IMR-90 (cell line): ENCODE measurements around the gene RNF141. TPM values are rescaled to one million over a fixed set of nuclear protein-coding genes. Genes with fewer than 3 reads are reported as not detected.

Experiments used
- ATAC-seq: fragments of 200-7000 bp; cut with Tn5 transposase; 2 replicates; pipeline ENCODE4 v1.9.1; 2020; ENCODE audit warnings: low read depth, mild to moderate bottlenecking, moderate library complexity
- BruUV-seq: library from RNA; stranded (reverse); fragments of 400-500 nt; replicated peaks from 2 replicates; lab custom pipeline; 2021; lab: Mats Ljungman, UMichigan
- CTCF ChIA-PET: fragments of 300-600 bp; formaldehyde crosslinking; extraction: SDS; loops from one replicate; lab custom pipeline; 2021; ENCODE audit warnings: antibody characterized with exemption; lab: Yijun Ruan, JAX
- POLR2A ChIA-PET: fragments of 300-600 bp; sonication (Branson Sonifier 250); formaldehyde crosslinking; loops from one replicate; lab custom pipeline; 2022; ENCODE audit warnings: antibody characterized with exemption; ENCODE audit not compliant: unreplicated experiment; lab: Charles Lee
- DNase-seq: peaks from one replicate; pipeline ENCODE4 v3.0.0; 2013
- H2AFZ ChIP-seq: replicated peaks from 2 replicates; pipeline ENCODE3; 2013; ENCODE audit warnings: low read length, mild to moderate bottlenecking; ENCODE audit not compliant: poor library complexity
- H2AK5ac ChIP-seq: 2 replicates; pipeline ENCODE4 v1.6.1; 2013; ENCODE audit warnings: low read depth, low read length, inconsistent platforms
- H2AK9ac ChIP-seq: replicated peaks from 2 replicates; pipeline ENCODE3; 2013; ENCODE audit warnings: mild to moderate bottlenecking, low read depth, low read length, moderate library complexity; ENCODE audit not compliant: poor library complexity
- H2BK120ac ChIP-seq: 2 replicates; pipeline ENCODE4 v1.6.1; 2013; ENCODE audit warnings: low read depth, low read length, inconsistent platforms
- H2BK15ac ChIP-seq: 3 replicates; pipeline ENCODE4 v1.6.1; 2013; ENCODE audit warnings: low read depth, low read length, inconsistent platforms
- H2BK20ac ChIP-seq: 2 replicates; pipeline ENCODE4 v1.6.1; 2013; ENCODE audit warnings: low read depth, mild to moderate bottlenecking, inconsistent platforms, low read length, moderate library complexity
- H2BK5ac ChIP-seq: 2 replicates; pipeline ENCODE4 v1.6.1; 2013; ENCODE audit warnings: mild to moderate bottlenecking, low read depth, low read length, inconsistent platforms; ENCODE audit not compliant: poor library complexity, severe bottlenecking
- H3K14ac ChIP-seq: replicated peaks from 2 replicates; pipeline ENCODE4 v1.6.1; 2013; ENCODE audit warnings: low read depth, low read length, inconsistent platforms
- H3K18ac ChIP-seq: 2 replicates; pipeline ENCODE4 v1.6.1; 2013; ENCODE audit warnings: low read depth, low read length, control low read depth
- H3K23ac ChIP-seq: 2 replicates; pipeline ENCODE4 v1.6.1; 2013; ENCODE audit warnings: low read depth, low read length, inconsistent platforms
- H3K27ac ChIP-seq: 2 replicates; pipeline ENCODE4 v1.5.1; 2013; ENCODE audit warnings: mild to moderate bottlenecking, control low read depth, low read length; ENCODE audit not compliant: insufficient read depth
- H3K27me3 ChIP-seq: 2 replicates; pipeline ENCODE4 v1.6.1; 2013; ENCODE audit warnings: low read length; ENCODE audit not compliant: control insufficient read depth, insufficient read depth
- H3K36me3 ChIP-seq: 2 replicates; pipeline ENCODE4 v1.6.1; 2013; ENCODE audit warnings: low read length, mixed read lengths; ENCODE audit not compliant: control insufficient read depth, insufficient read depth
- H3K4ac ChIP-seq: 2 replicates; pipeline ENCODE4 v1.6.1; 2013; ENCODE audit warnings: low read depth, low read length, inconsistent platforms
- H3K4me1 ChIP-seq: 2 replicates; pipeline ENCODE4 v1.6.1; 2013; ENCODE audit warnings: low read length, mixed read lengths; ENCODE audit not compliant: control insufficient read depth, insufficient read depth
- H3K4me2 ChIP-seq: 2 replicates; pipeline ENCODE4 v1.6.1; 2013; ENCODE audit warnings: low read depth, mild to moderate bottlenecking, control low read depth, low read length, moderate library complexity
- H3K4me3 ChIP-seq: 2 replicates; pipeline ENCODE4 v1.5.1; 2013; ENCODE audit warnings: low read depth, mild to moderate bottlenecking, control low read depth, low read length, moderate library complexity; ENCODE audit not compliant: insufficient read depth
- H3K56ac ChIP-seq: 2 replicates; pipeline ENCODE4 v1.6.1; 2013; ENCODE audit warnings: low read length, inconsistent platforms; ENCODE audit not compliant: insufficient read depth; ENCODE audit errors: extremely low read depth
- H3K79me1 ChIP-seq, 2 experiments: 2 replicates each; pipeline ENCODE4 v1.6.1; 2013; ENCODE audit warnings: low read length in 2 of 2, inconsistent platforms in 1 of 2, low read depth in 1 of 2
- H3K9ac ChIP-seq: 2 replicates; pipeline ENCODE4 v1.6.1; 2013; ENCODE audit warnings: low read depth, low read length, control low read depth
- H3K9me1 ChIP-seq: 2 replicates; pipeline ENCODE4 v1.6.1; 2013; ENCODE audit warnings: low read length, inconsistent platforms; ENCODE audit not compliant: insufficient read depth
- H3K9me3 ChIP-seq: 2 replicates; pipeline ENCODE4 v1.6.1; 2013; ENCODE audit warnings: low read length; ENCODE audit not compliant: control insufficient read depth, insufficient read depth
- H4K20me1 ChIP-seq: 2 replicates; pipeline ENCODE4 v1.6.1; 2013; ENCODE audit warnings: low read length, inconsistent platforms; ENCODE audit not compliant: insufficient read depth
- H4K5ac ChIP-seq: 2 replicates; pipeline ENCODE4 v1.6.1; 2013; ENCODE audit warnings: mild to moderate bottlenecking, low read depth, low read length, control low read depth
- H4K8ac ChIP-seq, 2 experiments: 2 replicates each; pipeline ENCODE4 v1.6.1; 2013; ENCODE audit warnings: low read depth in 2 of 2, low read length in 2 of 2, control low read depth in 1 of 2, inconsistent platforms in 1 of 2
- H4K91ac ChIP-seq: 2 replicates; pipeline ENCODE4 v1.6.1; 2013; ENCODE audit warnings: low read depth, low read length, inconsistent platforms; ENCODE audit not compliant: insufficient read depth
- SMC3 ChIP-seq: fragments of 150-350 bp; IDR thresholded peaks from 2 replicates; pipeline ENCODE4 v1.6.1; 2016; ENCODE audit warnings: low read depth, mild to moderate bottlenecking, antibody characterized with exemption, low read length, moderate library complexity
- WGBS, 2 experiments: methylation state at CpG; one replicate each; pipeline versions ENCODE4 v1.1.5 to v1.1.7; 2013; ENCODE audit warnings: missing lambda C conversion rate in 2 of 2; ENCODE audit not compliant: insufficient read length in 1 of 2; ENCODE audit errors: extremely low coverage in 2 of 2; 5-methylcytosine and 5-hydroxymethylcytosine counted together
- dilution Hi-C: fragments of 300-500 bp; cut with HindIII; formaldehyde crosslinking; loops from one replicate; pipeline ENCODE4 v1.14.3; 2018; ENCODE audit warnings: low sequenced_read_pairs; ENCODE audit not compliant: unreplicated experiment
- in situ Hi-C: fragments of 300-500 bp; cut with MboI; formaldehyde crosslinking; loops from 3 replicates; pipeline ENCODE4 v1.14.3; 2019; ENCODE audit warnings: low sequenced_read_pairs, inconsistent platforms, mixed read lengths
- intact Hi-C: fragments of 100-400 bp; cut with micrococcal nuclease; formaldehyde crosslinking; loops from 2 replicates; pipeline ENCODE4 v1.10.0; 2022
- polyA plus RNA-seq, 3 experiments: library from polyadenylated mRNA; depleted of rRNA; stranded (reverse); fragments of >200 nt; gene quantifications; 2 replicates each; pipeline ENCODE4 v1.2.3, GENCODE V29; 2012; ENCODE audit warnings: low replicate concordance in 1 of 3
- total RNA-seq: library from RNA; depleted of rRNA; stranded (reverse); fragments of >200 nt; gene quantifications from 2 replicates; pipeline ENCODE4 v1.2.3, GENCODE V29; 2012

RNF141 gene
- total and polyA plus RNA-seq, 2 of the 4 experiments (the other 2 are of a cell fraction): 13.8 to 18.6 TPM

- no peak within 1 kb of the TSS for H2AFZ ChIP-seq
Measured at GRCh38 chr11:10568486-10568941, 27.5 kb upstream of the RNF141 start, which contains the start of gene LYVE1. Gene LYVE1 (minus strand): TSS chr11:10568665. CDS start chr11:10568532, 133 bp downstream.

More at GRCh38 chr11:10568486-10568941, 27.5 kb upstream of the RNF141 start, which contains the start of gene LYVE1:
- Histone ChIP-seq H3K9ac (no peak within 1 kb of the TSS), H3K9me1 (peaks cover 3% of the 10 kb centered on the region; the same call in 1 of the 2 replicates), H4K8ac (peak within 1 kb of the TSS in 1 of 2 experiments; percentile 46; a peak in 1 of 4 replicates), H3K27me3 (no peaks in the 10 kb centered on the region), H3K4me2 (no peak within 1 kb of the TSS), H3K14ac (peak within 1 kb of the TSS; percentile 40; the same call in 1 of the 2 replicates), H2BK120ac (no peak within 1 kb of the TSS), H3K56ac (no peak within 1 kb of the TSS), H2BK20ac (no peak within 1 kb of the TSS), H2AK5ac (peak within 1 kb of the TSS; percentile 62; the same call in 1 of the 2 replicates), H4K20me1 (no peaks in the 10 kb centered on the region), H2AK9ac (no peak within 1 kb of the TSS), H3K23ac (no peak within 1 kb of the TSS), H3K9me3 (no peaks in the 10 kb centered on the region), H3K4ac (no peak within 1 kb of the TSS; the same call in 1 of the 2 replicates), H2BK5ac (no peak within 1 kb of the TSS), H3K27ac (no peak within 1 kb of the TSS), H2BK15ac (peak within 1 kb of the TSS; percentile 71; the same call in 1 of the 3 replicates), H4K91ac (no peak within 1 kb of the TSS; the same call in 1 of the 2 replicates), H4K5ac (no peak within 1 kb of the TSS), H3K79me1 (no peaks in the 10 kb centered on the region), H3K4me1 (peaks cover 4% of the 10 kb centered on the region), H3K18ac (no peak within 1 kb of the TSS), H3K36me3 (peaks cover 6% of the 10 kb centered on the region; the same call in 1 of the 2 replicates), H3K4me3 (no peak within 1 kb of the TSS)
- ATAC-seq: no peak
- no peak for DNase-seq
- POLR2A ChIA-PET: no interaction called here
- no CpG with 5 or more reads among the region's 7 CpGs for WGBS, 2 experiments
- TF ChIP-seq SMC3: no peak
- intact Hi-C loops (no loop called here), in situ Hi-C loops (no loop called here), dilution Hi-C loops (no loop called here)
- no TSS peak for BruUV-seq
- CTCF ChIA-PET: interaction anchor here (0.9 kb wide), 1 partner anchor 12 kb away, joined by 3 read pairs; no protein-coding TSS in a partner anchor
